HepG2 (cell line): ENCODE results near the gene BMF. TPM values are rescaled to one million over a fixed set of nuclear protein-coding genes. Genes with fewer than 3 reads are reported as not detected.

ENCODE experiments used
- CBX2 ChIP-seq, 2 experiments: fragments of 200-600 bp in 1 of 2; sonication (generic); formaldehyde crosslinking in 1 of 2; IDR thresholded peaks; 2 replicates each; pipeline versions ENCODE4 v1.7.0 to v1.8.1; 2018 to 2022; ENCODE audit warnings: low read depth in 2 of 2, low read length in 1 of 2, mild to moderate bottlenecking in 1 of 2, missing genetic modification reagents in 1 of 2
- EEA1 ChIP-seq: sonication (generic); formaldehyde crosslinking; IDR thresholded peaks from 2 replicates; pipeline ENCODE4 v1.5.1; 2020; ENCODE audit warnings: mild to moderate bottlenecking, missing genetic modification reagents, borderline replicate concordance
- EP300 ChIP-seq, 3 experiments: sonication (generic) in 1 of 3; formaldehyde crosslinking in 1 of 3; IDR thresholded peaks; 2 replicates each; pipeline versions ENCODE4 v1.5.1 to v1.6.1; 2011 to 2020; ENCODE audit warnings: low read depth in 2 of 3, low read length in 2 of 3, borderline replicate concordance in 1 of 3, improper control_type of control experiment in 1 of 3, mild to moderate bottlenecking in 1 of 3, missing genetic modification reagents in 1 of 3, moderate library complexity in 1 of 3
- FOXK2 ChIP-seq: fragments of 450-650 bp; IDR thresholded peaks from 2 replicates; pipeline ENCODE4 v1.6.1; 2016
- HDAC1 ChIP-seq: sonication (generic); formaldehyde crosslinking; IDR thresholded peaks from 2 replicates; pipeline ENCODE4 v1.5.1; 2020; ENCODE audit warnings: mild to moderate bottlenecking, missing genetic modification reagents
- HNF4A ChIP-seq: sonication (generic); formaldehyde crosslinking; IDR thresholded peaks from 2 replicates; pipeline ENCODE4 v1.4.0; 2020; ENCODE audit warnings: missing genetic modification reagents
- NR2F6 ChIP-seq, 2 experiments: IDR thresholded peaks; 2 replicates each; pipeline ENCODE4 v1.6.1; 2016; ENCODE audit warnings: antibody characterized with exemption in 1 of 2, mild to moderate bottlenecking in 1 of 2
- PAXIP1 ChIP-seq: sonication (generic); formaldehyde crosslinking; conservative IDR thresholded peaks from 2 replicates; pipeline ENCODE4 v1.4.0; 2020; ENCODE audit warnings: mild to moderate bottlenecking, missing genetic modification reagents, moderate library complexity
- RARA ChIP-seq: IDR thresholded peaks from 2 replicates; pipeline ENCODE4 v1.6.1; 2016; ENCODE audit warnings: missing genetic modification reagents, missing compliant biosample characterization
- RARG ChIP-seq: sonication (generic); formaldehyde crosslinking; IDR thresholded peaks from 2 replicates; pipeline ENCODE4 v1.4.0; 2020; ENCODE audit warnings: low read depth, mild to moderate bottlenecking, missing genetic modification reagents
- SMARCE1 ChIP-seq: fragments of 450-650 bp; IDR thresholded peaks from 2 replicates; pipeline ENCODE4 v1.6.1; 2017; ENCODE audit warnings: borderline replicate concordance
- ZNF3 ChIP-seq: IDR thresholded peaks from 2 replicates; pipeline ENCODE4 v1.7.0; 2017; ENCODE audit warnings: inconsistent platforms
- ZNF318 ChIP-seq: sonication (generic); formaldehyde crosslinking; IDR thresholded peaks from 2 replicates; pipeline ENCODE4 v1.4.0; 2020; ENCODE audit warnings: mild to moderate bottlenecking, missing genetic modification reagents
- ZNF33B ChIP-seq: sonication (generic); formaldehyde crosslinking; IDR thresholded peaks from 2 replicates; pipeline ENCODE4 v1.5.1; 2020; ENCODE audit warnings: mild to moderate bottlenecking, missing genetic modification reagents
- ZNF761 ChIP-seq: sonication (generic); formaldehyde crosslinking; conservative IDR thresholded peaks from 2 replicates; pipeline ENCODE4 v1.4.0; 2020; ENCODE audit warnings: mild to moderate bottlenecking, missing genetic modification reagents
- polyA plus RNA-seq, 8 experiments: library from polyadenylated mRNA; depleted of rRNA in 3 of 8; stranded (reverse) in 7 of 8; unstranded in 1 of 8; fragments of >200 nt; fragmentation: Illumina TruSeq in 4 of 8; extraction: Trizol in 4 of 8; gene quantifications; 2 replicates each; pipeline versions ENCODE4 v1.2.1 to v1.2.3, GENCODE V29; 2011 to 2016; ENCODE audit warnings: low read depth in 4 of 8, missing spikeins in 1 of 8, mixed read lengths in 1 of 8; ENCODE audit not compliant: insufficient read depth in 1 of 8
- total RNA-seq, 5 experiments: library from RNA; depleted of rRNA; stranded (reverse); fragments of >200 nt; fragmentation: Illumina TruSeq; extraction: Trizol; gene quantifications; 2 replicates each; pipeline ENCODE4 v1.2.3, GENCODE V29; 2016; ENCODE audit warnings: low read depth in 1 of 5

Gene BMF
- total and polyA plus RNA-seq, 2 of the 13 experiments (the other 11 are each of a cell fraction or from before 2014, with no cell fraction given) = 8.7 to 15.9 TPM

GRCh38 chr15:40040770-40041169 lies 67.9 kb downstream of the BMF start (continued):
- TF ChIP-seq PAXIP1 (CRISPR knock-in tag) (peak; percentile 85), HNF4A (CRISPR knock-in tag) (peak; percentile 90), RARA (CRISPR knock-in tag) (peak; percentile 95), ZNF318 (no peak), ZNF3 (CRISPR knock-in tag) (no peak), SMARCE1 (no peak), ZNF761 (no peak), RARG (CRISPR knock-in tag) (no peak), EEA1 (CRISPR knock-in tag) (no peak), ZNF33B (CRISPR knock-in tag) (no peak), FOXK2 (no peak), CBX2 (IDR thresholded peaks at IDR 0.05; ENCODE audit: low read depth, low read length) (no peak), CBX2 (CRISPR knock-in tag; IDR thresholded peaks at IDR 0.05; ENCODE audit: low read depth) (no peak), HDAC1 (CRISPR knock-in tag) (peak; percentile 34; the same call in 1 of the 2 replicates), EP300 (IDR thresholded peaks at IDR 0.05; ENCODE audit: low read depth in 2 of 2, low read length in 2 of 2) (peak in 1 of 2 experiments; percentile 52; a peak in 1 of 4 replicates), EP300 (CRISPR knock-in tag; IDR thresholded peaks at IDR 0.05; ENCODE audit: borderline replicate concordance) (no peak), NR2F6 (IDR thresholded peaks at IDR 0.05) (peak; percentile 95), NR2F6 (CRISPR knock-in tag; IDR thresholded peaks at IDR 0.05) (peak; percentile 92)
